ENCODE measurements around the gene TAS1R2. TPM values are rescaled to one million over a fixed set of nuclear protein-coding genes. Genes with fewer than 3 reads are reported as not detected.

Gene TAS1R2
- total and polyA plus RNA-seq, 3 experiments from 2014 or later, result not detected

- no peaks in the 10 kb centered on the region for H3K4me1 ChIP-seq (ENCODE audit: insufficient read depth, low read length)
- POLR2A ChIA-PET, result no interaction called here
- no peak overlapping the region for H3K4me3 ChIP-seq (ENCODE audit: low read length)
- H3K27ac ChIP-seq (ENCODE audit: low read depth, low read length), result no peak overlapping the region
- CTCF ChIA-PET, result no interaction called here
- no peaks in the 10 kb centered on the region for H3K4me1 Mint-ChIP-seq
- no peaks in the 10 kb centered on the region for H3K36me3 ChIP-seq (ENCODE audit: insufficient read depth, low read length)
- no peak for DNase-seq
- H3K36me3 Mint-ChIP-seq, result peaks cover 0 to 1% (median 0%) of the 10 kb centered on the region in 3 donors
- H3K4me3 Mint-ChIP-seq, result no peak overlapping the region
- H3K9me3 ChIP-seq (ENCODE audit: low read length), result no peaks in the 10 kb centered on the region
- H3K27me3 Mint-ChIP-seq, result peaks cover 17 to 51% of the 10 kb centered on the region in 2 donors
- no peak overlapping the region for H3K27ac Mint-ChIP-seq
- H3K9me3 Mint-ChIP-seq, result peaks cover 0 to 8% (median 0%) of the 10 kb centered on the region in 5 donors
- peaks cover 3% of the 10 kb centered on the region for H3K27me3 ChIP-seq (ENCODE audit: insufficient read depth, low read length, poor library complexity, severe bottlenecking)
Measured at GRCh38 chr1:18796950-18797349, 62.5 kb downstream of the TAS1R2 start.

- peaks cover 0 to 8% (median 0%) of the 10 kb centered on the region in 5 donors for H3K9me3 Mint-ChIP-seq
- Histone ChIP-seq H3K27me3 (ENCODE audit: insufficient read depth, low read length, poor library complexity, severe bottlenecking) (peaks cover 3% of the 10 kb centered on the region), H3K9me3 (ENCODE audit: low read length) (no peaks in the 10 kb centered on the region), H3K36me3 (ENCODE audit: insufficient read depth, low read length) (no peaks in the 10 kb centered on the region), H3K4me3 (ENCODE audit: low read length) (no peak overlapping the region), H3K4me1 (ENCODE audit: insufficient read depth, low read length) (no peaks in the 10 kb centered on the region), H3K27ac (ENCODE audit: low read depth, low read length) (no peak overlapping the region)
- no peaks in the 10 kb centered on the region for H3K4me1 Mint-ChIP-seq
- H3K36me3 Mint-ChIP-seq, result peaks cover 0 to 1% (median 0%) of the 10 kb centered on the region in 3 donors
- peaks cover 27 to 65% of the 10 kb centered on the region in 2 donors for H3K27me3 Mint-ChIP-seq
- H3K27ac Mint-ChIP-seq, result no peak overlapping the region
- ChIA-PET POLR2A (no interaction called here), CTCF (no interaction called here)
- no peak overlapping the region for H3K4me3 Mint-ChIP-seq
- DNase-seq, result no peak
Measured at GRCh38 chr1:18795002-18795689, 64.3 kb downstream of the TAS1R2 start.

- Mint-ChIP-seq H3K4me3 (no peak overlapping the region), H3K27ac (no peak overlapping the region), H3K9me3 (peaks cover 0 to 8% (median 0%) of the 10 kb centered on the region in 5 donors), H3K27me3 (peaks cover 23 to 70% of the 10 kb centered on the region in 2 donors), H3K4me1 (no peaks in the 10 kb centered on the region), H3K36me3 (peaks cover 0 to 1% (median 0%) of the 10 kb centered on the region in 3 donors)
- Histone ChIP-seq H3K27ac (ENCODE audit: low read depth, low read length) (no peak overlapping the region), H3K36me3 (ENCODE audit: insufficient read depth, low read length) (no peaks in the 10 kb centered on the region), H3K9me3 (ENCODE audit: low read length) (no peaks in the 10 kb centered on the region), H3K4me3 (ENCODE audit: low read length) (no peak overlapping the region), H3K27me3 (ENCODE audit: insufficient read depth, low read length, poor library complexity, severe bottlenecking) (peaks cover 3% of the 10 kb centered on the region), H3K4me1 (ENCODE audit: insufficient read depth, low read length) (no peaks in the 10 kb centered on the region)
- DNase-seq, result no peak
- CTCF ChIA-PET, result no interaction called here
- POLR2A ChIA-PET, result no interaction called here
Measured at GRCh38 chr1:18794561-18794960, 64.9 kb downstream of the TAS1R2 start.

- Mint-ChIP-seq H3K27me3 (peaks cover 24 to 71% of the 10 kb centered on the region in 2 donors), H3K9me3 (peaks cover 0 to 8% (median 0%) of the 10 kb centered on the region in 5 donors), H3K27ac (no peak overlapping the region), H3K36me3 (peaks cover 0 to 1% (median 0%) of the 10 kb centered on the region in 3 donors), H3K4me1 (no peaks in the 10 kb centered on the region), H3K4me3 (no peak overlapping the region)
- no peaks in the 10 kb centered on the region for H3K36me3 ChIP-seq (ENCODE audit: insufficient read depth, low read length)
- H3K27ac ChIP-seq (ENCODE audit: low read depth, low read length), result no peak overlapping the region
- no peaks in the 10 kb centered on the region for H3K4me1 ChIP-seq (ENCODE audit: insufficient read depth, low read length)
- H3K4me3 ChIP-seq (ENCODE audit: low read length), result no peak overlapping the region
- H3K9me3 ChIP-seq (ENCODE audit: low read length), result no peaks in the 10 kb centered on the region
- DNase-seq, result no peak
- ChIA-PET CTCF (no interaction called here), POLR2A (no interaction called here)
- peaks cover 3% of the 10 kb centered on the region for H3K27me3 ChIP-seq (ENCODE audit: insufficient read depth, low read length, poor library complexity, severe bottlenecking)
Measured at GRCh38 chr1:18794051-18794450, 65.4 kb downstream of the TAS1R2 start.

DNA sequence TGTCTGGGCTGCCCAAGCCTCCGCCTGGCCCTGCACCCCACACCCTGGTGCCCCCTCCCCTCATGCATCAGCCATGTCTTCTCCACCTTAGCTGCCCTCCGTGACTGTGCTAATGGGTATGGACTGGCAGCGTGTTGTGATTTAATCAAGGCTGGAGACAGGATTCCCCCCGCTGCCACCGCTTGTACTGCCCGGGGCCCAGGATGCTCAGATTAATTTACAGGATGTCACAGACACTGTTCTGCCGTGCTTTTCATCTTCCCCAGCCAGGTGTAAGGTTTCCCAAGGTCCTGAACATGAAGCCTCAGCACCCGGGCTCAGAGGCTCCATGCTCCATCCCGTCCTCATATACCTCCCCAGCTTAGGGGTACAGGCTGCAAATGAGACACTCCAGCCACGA is 66.3 kb downstream of the TAS1R2 start:
- Histone ChIP-seq H3K4me3 (ENCODE audit: low read length) (no peak overlapping the region), H3K27me3 (ENCODE audit: insufficient read depth, low read length, poor library complexity, severe bottlenecking) (peaks cover 3% of the 10 kb centered on the region), H3K4me1 (ENCODE audit: insufficient read depth, low read length) (no peaks in the 10 kb centered on the region), H3K27ac (ENCODE audit: low read depth, low read length) (no peak overlapping the region), H3K36me3 (ENCODE audit: insufficient read depth, low read length) (no peaks in the 10 kb centered on the region), H3K9me3 (ENCODE audit: low read length) (no peaks in the 10 kb centered on the region)
- CTCF ChIA-PET, result no interaction called here
- Mint-ChIP-seq H3K27me3 (peaks cover 25 to 70% of the 10 kb centered on the region in 2 donors), H3K9me3 (peaks cover 0 to 8% (median 0%) of the 10 kb centered on the region in 5 donors), H3K36me3 (peaks cover 0 to 1% (median 0%) of the 10 kb centered on the region in 3 donors), H3K27ac (no peak overlapping the region), H3K4me1 (no peaks in the 10 kb centered on the region), H3K4me3 (no peak overlapping the region)
- no peak for DNase-seq
- POLR2A ChIA-PET, result no interaction called here

DNA sequence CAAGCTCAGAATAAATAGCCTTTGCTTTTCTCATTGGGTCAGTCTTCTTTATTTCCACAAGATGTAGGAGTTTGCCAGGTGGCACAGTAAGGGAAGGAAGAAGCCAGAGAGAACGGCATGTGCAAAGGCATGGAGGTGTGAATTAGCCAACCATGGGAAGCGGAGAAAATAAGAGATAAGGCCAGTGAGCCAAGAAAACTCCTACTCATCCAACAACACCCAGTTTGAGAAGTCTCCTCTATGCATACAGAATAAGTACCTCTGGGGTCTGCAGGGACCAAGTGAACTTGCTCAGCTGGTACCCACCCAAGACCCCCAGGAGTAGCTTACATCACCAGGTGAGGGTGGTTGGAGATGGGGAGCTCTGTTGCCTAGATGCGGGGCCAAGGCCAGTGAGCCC is 66.7 kb downstream of the TAS1R2 start:
- peaks cover 3% of the 10 kb centered on the region for H3K27me3 ChIP-seq (ENCODE audit: insufficient read depth, low read length, poor library complexity, severe bottlenecking)
- Mint-ChIP-seq H3K4me1 (no peaks in the 10 kb centered on the region), H3K4me3 (no peak overlapping the region), H3K27me3 (peaks cover 24 to 66% of the 10 kb centered on the region in 2 donors), H3K36me3 (peaks cover 0 to 1% (median 0%) of the 10 kb centered on the region in 3 donors), H3K27ac (no peak overlapping the region), H3K9me3 (peaks cover 0 to 8% (median 0%) of the 10 kb centered on the region in 5 donors)
- CTCF ChIA-PET, result no interaction called here
- no peaks in the 10 kb centered on the region for H3K36me3 ChIP-seq (ENCODE audit: insufficient read depth, low read length)
- no peaks in the 10 kb centered on the region for H3K9me3 ChIP-seq (ENCODE audit: low read length)
- POLR2A ChIA-PET, result no interaction called here
- H3K4me1 ChIP-seq (ENCODE audit: insufficient read depth, low read length), result no peaks in the 10 kb centered on the region
- DNase-seq, result no peak
- no peak overlapping the region for H3K4me3 ChIP-seq (ENCODE audit: low read length)
- H3K27ac ChIP-seq (ENCODE audit: low read depth, low read length), result no peak overlapping the region

Other genes starting within 250 kb of the TAS1R2 start
- gene PAX7, start 228.8 kb downstream of the TAS1R2 start, total RNA-seq, result not detected
- gene PAX7, start 228.8 kb downstream of the TAS1R2 start, polyA plus RNA-seq, result not detected
- gene ALDH4A1, start 42.9 kb upstream of the TAS1R2 start, total RNA-seq, result 1 to 10 TPM; 9.3 to 9.5 TPM
- gene ALDH4A1, start 42.9 kb upstream of the TAS1R2 start, polyA plus RNA-seq, result 1.4 TPM
- 10 to 100 TPM; 33.1 to 37.7 TPM for gene IFFO2, start 97.0 kb upstream of the TAS1R2 start, total RNA-seq
- gene IFFO2, start 97.0 kb upstream of the TAS1R2 start, polyA plus RNA-seq, result 3.2 TPM

Measured in CD8-positive, alpha-beta memory T cell (primary cell).